SU-DHL-6 (cell line): ENCODE measurements around the gene PHYHIPL.

Source experiments
- H2AFZ ChIP-seq: fragments of 200-600 bp; sonication (generic); 2 replicates; pipeline ENCODE4 v1.6.1; 2014; ENCODE audit warnings: low read depth, mild to moderate bottlenecking, moderate library complexity, mixed read lengths, antibody characterized with exemption, low read length; ENCODE audit not compliant: severe bottlenecking
- H3F3A ChIP-seq: fragments of 200-600 bp; shearing (Covaris generic); 2 replicates; pipeline ENCODE4 v1.6.0; 2016; ENCODE audit warnings: antibody characterized with exemption, mild to moderate bottlenecking; ENCODE audit not compliant: insufficient read depth
- H3K27ac ChIP-seq: fragments of 200-600 bp; sonication (generic); 2 replicates; pipeline ENCODE4 v1.5.1; 2016; ENCODE audit warnings: low read depth, mild to moderate bottlenecking, low read length, moderate library complexity, mixed read lengths
- H3K27me3 ChIP-seq: fragments of 200-600 bp; sonication (generic), shearing (Covaris generic); 2 replicates; pipeline ENCODE4 v1.6.0; 2014; ENCODE audit warnings: mild to moderate bottlenecking, low read length
- H3K36me3 ChIP-seq: fragments of 200-600 bp; sonication (generic); 2 replicates; pipeline ENCODE4 v1.6.1; 2014; ENCODE audit warnings: mild to moderate bottlenecking, low read length, mixed read lengths
- H3K4me2 ChIP-seq: fragments of 300-600, 200-600 bp; shearing (Covaris generic), sonication (generic); 2 replicates; pipeline ENCODE4 v1.6.0; 2014; ENCODE audit warnings: low read length, low read depth, mild to moderate bottlenecking; ENCODE audit not compliant: poor library complexity, severe bottlenecking
- H3K4me3 ChIP-seq: fragments of 200-600 bp; sonication (generic); 2 replicates; pipeline ENCODE4 v1.5.1; 2014; ENCODE audit warnings: antibody characterized with exemption, low read length, mild to moderate bottlenecking, mixed read lengths; ENCODE audit not compliant: insufficient read depth, poor library complexity, severe bottlenecking
- H3K79me2 ChIP-seq: fragments of 200-600 bp; sonication (generic); 2 replicates; pipeline ENCODE4 v1.6.1; 2014; ENCODE audit warnings: mild to moderate bottlenecking, low read length, moderate library complexity; ENCODE audit not compliant: insufficient read depth
- H3K9ac ChIP-seq: fragments of 200-600 bp; sonication (generic); 2 replicates; pipeline ENCODE4 v1.7.0; 2014; ENCODE audit warnings: mild to moderate bottlenecking, low read length
- H3K9me2 ChIP-seq: fragments of 200-600 bp; sonication (generic); replicated peaks from 2 replicates; pipeline ENCODE4 v1.6.1; 2014; ENCODE audit warnings: low read length; ENCODE audit not compliant: insufficient read depth
- H3K9me3 ChIP-seq: fragments of 200-600 bp; sonication (generic); 2 replicates; pipeline ENCODE4 v1.6.1; 2014; ENCODE audit warnings: low read length, mixed read lengths; ENCODE audit not compliant: insufficient read depth
- H4K20me1 ChIP-seq: fragments of 200-600 bp; sonication (generic); 2 replicates; pipeline ENCODE4 v1.6.1; 2014; ENCODE audit warnings: low read depth, mild to moderate bottlenecking, antibody characterized with exemption, low read length, moderate library complexity, mixed read lengths
- CTCF ChIP-seq: fragments of 200-600 bp; sonication (generic); IDR thresholded peaks from one replicate; pipeline ENCODE4 v1.5.1; 2017; ENCODE audit warnings: antibody characterized with exemption, mild to moderate bottlenecking, low read length, moderate library complexity; ENCODE audit not compliant: insufficient read depth, poor library complexity, severe bottlenecking
- EZH2phosphoT487 ChIP-seq: fragments of 200-600 bp; sonication (generic), shearing (Covaris generic); conservative IDR thresholded peaks from 2 replicates; pipeline ENCODE4 v1.6.1; 2018; ENCODE audit warnings: mild to moderate bottlenecking, antibody characterized with exemption, low read length, moderate library complexity, mixed read lengths

The PHYHIPL gene

GRCh38 chr10:59172567-59172966 lies 3.9 kb upstream of the PHYHIPL start:
- H3K79me2 ChIP-seq: no peaks in the 10 kb centered on the region
- no peak overlapping the region for H2AFZ ChIP-seq
- no peak overlapping the region for H3K4me2 ChIP-seq
- H3K9ac ChIP-seq: no peak overlapping the region
- no peaks in the 10 kb centered on the region for H3K9me2 ChIP-seq
- H3F3A ChIP-seq: no peaks in the 10 kb centered on the region
- H3K27me3 ChIP-seq: no peaks in the 10 kb centered on the region
- TF ChIP-seq EZH2phosphoT487: no peak
- TF ChIP-seq CTCF: no peak
- no peak overlapping the region for H3K4me3 ChIP-seq
- peaks cover 6% of the 10 kb centered on the region; the same call in 1 of the 2 replicates for H3K9me3 ChIP-seq
- no peak overlapping the region for H3K27ac ChIP-seq
- H4K20me1 ChIP-seq: no peaks in the 10 kb centered on the region
- peaks cover 5% of the 10 kb centered on the region; the same call in 1 of the 2 replicates for H3K36me3 ChIP-seq

- TF ChIP-seq CTCF: no peak
- no peak for TF ChIP-seq EZH2phosphoT487
These were observed 3.0 kb upstream of the PHYHIPL start for GRCh38 chr10:59173414-59173813.

GRCh38 chr10:59175538-59176240 lies 754 bp upstream of the PHYHIPL start:
- Histone ChIP-seq H3K27ac (no peak overlapping the region), H2AFZ (no peak overlapping the region), H3K4me3 (no peak overlapping the region), H3F3A (no peaks in the 10 kb centered on the region), H3K36me3 (no peaks in the 10 kb centered on the region), H3K27me3 (no peaks in the 10 kb centered on the region), H3K4me2 (no peak overlapping the region), H4K20me1 (no peaks in the 10 kb centered on the region), H3K9me2 (no peaks in the 10 kb centered on the region), H3K79me2 (no peaks in the 10 kb centered on the region), H3K9ac (no peak overlapping the region), H3K9me3 (no peaks in the 10 kb centered on the region)
- no peak for TF ChIP-seq EZH2phosphoT487
- no peak for TF ChIP-seq CTCF

More at GRCh38 chr10:59173414-59173813, 3.0 kb upstream of the PHYHIPL start:
- no peak overlapping the region for H3K27ac ChIP-seq
- no peak overlapping the region for H3K4me2 ChIP-seq
- no peaks in the 10 kb centered on the region for H3K79me2 ChIP-seq
- no peak overlapping the region for H3K4me3 ChIP-seq
- H3K9me2 ChIP-seq: no peaks in the 10 kb centered on the region
- no peak overlapping the region for H2AFZ ChIP-seq
- peaks cover 5% of the 10 kb centered on the region; the same call in 1 of the 2 replicates for H3K36me3 ChIP-seq
- no peaks in the 10 kb centered on the region for H4K20me1 ChIP-seq
- no peaks in the 10 kb centered on the region for H3K27me3 ChIP-seq
- no peaks in the 10 kb centered on the region for H3K9me3 ChIP-seq
- no peak overlapping the region for H3K9ac ChIP-seq
- H3F3A ChIP-seq: no peaks in the 10 kb centered on the region
